ENCODE measurements around the gene KCNIP1. TPM values are rescaled to one million over a fixed set of nuclear protein-coding genes. Genes with fewer than 3 reads are reported as not detected.

The KCNIP1 gene
- total RNA-seq, 4 donors from 2014 or later = 1.2 to 2.7 TPM; not detected in 2

DNA sequence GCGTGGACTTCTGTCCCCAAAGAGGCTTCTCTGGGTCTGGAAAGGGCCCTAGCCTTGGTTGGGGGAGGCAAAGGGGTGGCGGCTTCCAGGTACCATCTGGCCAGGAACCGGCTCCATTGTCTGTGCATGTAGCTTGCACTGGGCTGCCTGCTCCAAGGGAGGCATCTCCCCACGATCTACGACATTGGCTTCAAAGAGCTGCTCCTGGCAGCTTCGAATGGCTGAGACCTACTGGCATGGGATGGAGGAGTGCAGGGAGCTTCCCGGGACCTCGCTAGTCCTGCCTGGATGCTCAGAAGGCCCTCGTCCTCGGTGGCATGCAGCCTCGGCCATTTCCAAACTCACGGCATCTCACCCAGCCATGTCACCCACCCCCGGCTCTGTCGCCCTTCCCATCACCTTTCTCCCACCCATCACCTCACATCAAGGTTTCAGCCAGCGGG is 137.8 kb downstream of the KCNIP1 start:
- no peak overlapping the region for H3K4me3 ChIP-seq
- peaks cover 8% of the 10 kb centered on the region for H3K27me3 ChIP-seq
- no peaks in the 10 kb centered on the region for H3K4me1 ChIP-seq
- DNase-seq = no peak
- 87% methylated on average over 15 of the region's 15 CpGs; no CpG with 5 or more reads in 1 of the 2 donors for WGBS, 2 donors (ENCODE audit: low coverage in 1 of 2)
- TF ChIP-seq POLR2AphosphoS5 (IDR thresholded peaks at IDR 0.05) (no peak), CTCF (IDR thresholded peaks at IDR 0.05) (no peak), POLR2A (IDR thresholded peaks at IDR 0.05) (no peak), EP300 (IDR thresholded peaks at IDR 0.05; ENCODE audit: low read depth) (no peak)
- intact Hi-C loops (cut with DNase I; ENCODE audit: low total_unique reads) (no loop called here), in situ Hi-C loops (cut with MboI; ENCODE audit: low pct_ligation_motif_present in 1 of 4, low pct_unique_long_range_greater_than_20kb in 1 of 4, low sequenced_read_pairs in 3 of 4) (no loop called here)
- no peak overlapping the region for H3K27ac ChIP-seq
- no peaks in the 10 kb centered on the region for H3K9me3 ChIP-seq
- H3K36me3 ChIP-seq = no peaks in the 10 kb centered on the region

DNA sequence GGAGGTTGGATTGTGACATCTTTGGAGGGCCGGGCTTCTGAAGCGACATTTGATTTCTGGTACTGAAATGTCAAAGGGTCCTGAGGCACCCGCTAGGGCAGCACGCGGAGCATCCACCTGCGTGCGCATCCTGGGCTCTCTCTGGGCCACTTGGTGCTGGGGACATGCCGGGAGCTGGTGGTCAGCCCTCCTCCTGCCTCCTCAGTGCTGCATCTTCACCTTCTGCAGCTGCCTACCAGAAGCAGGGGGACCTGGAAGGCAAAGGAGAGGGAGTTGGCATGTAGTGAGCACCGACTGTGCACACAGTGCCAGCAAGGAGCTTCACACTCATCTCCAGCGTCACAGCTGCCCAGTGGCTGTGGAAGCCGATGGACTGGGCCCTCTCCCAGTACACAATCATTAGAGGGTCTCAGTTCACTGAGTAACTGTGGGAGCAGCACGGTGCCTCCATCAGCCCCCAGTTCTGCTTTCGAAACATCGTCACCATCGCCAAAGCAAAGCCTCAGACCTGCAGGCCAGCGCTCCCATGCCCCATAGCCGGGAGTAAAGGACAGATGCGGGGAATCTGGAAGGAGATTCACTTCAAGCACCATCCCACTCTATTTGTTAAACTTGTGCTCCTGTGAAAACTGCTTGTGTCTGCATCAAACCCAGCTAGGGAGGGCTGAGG is 138.4 kb downstream of the KCNIP1 start:
- in situ Hi-C loops (cut with MboI; ENCODE audit: low pct_ligation_motif_present in 1 of 4, low pct_unique_long_range_greater_than_20kb in 1 of 4, low sequenced_read_pairs in 3 of 4) = no loop called here

DNA sequence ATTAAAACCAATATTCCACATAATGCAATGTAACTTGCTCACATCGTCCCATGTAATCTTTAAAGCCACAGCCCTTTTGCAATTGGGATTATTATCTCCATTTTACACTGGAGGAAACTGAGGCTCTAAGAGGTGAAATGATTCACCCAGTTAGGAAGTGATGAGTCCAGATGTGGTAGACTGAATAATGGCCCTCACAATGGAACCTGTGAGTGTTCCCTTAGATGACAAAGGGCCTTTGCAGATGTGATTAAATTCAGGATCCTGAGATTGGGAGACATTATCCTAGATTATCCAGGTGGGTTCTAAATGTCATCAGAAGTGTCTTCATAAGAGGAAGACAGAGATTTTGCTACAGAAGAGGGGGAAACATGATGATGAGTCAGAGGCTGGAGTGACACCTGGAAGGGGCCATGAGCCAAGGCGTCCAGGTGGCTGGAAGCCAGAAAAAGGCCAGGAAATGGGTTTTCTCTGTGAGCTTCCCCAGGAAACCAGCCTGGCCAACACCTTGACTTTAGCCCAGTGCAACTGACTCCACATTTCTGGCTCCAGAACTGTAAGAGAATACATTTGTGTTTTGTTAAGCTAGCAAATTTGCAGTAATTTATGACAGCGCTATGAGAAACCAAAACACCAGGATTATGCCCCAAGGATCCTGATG is 139.1 kb downstream of the KCNIP1 start:
- Histone ChIP-seq H3K4me3 (no peak overlapping the region), H3K9me3 (no peaks in the 10 kb centered on the region), H3K27me3 (peaks cover 11% of the 10 kb centered on the region), H3K27ac (no peak overlapping the region), H3K4me1 (no peaks in the 10 kb centered on the region), H3K36me3 (no peaks in the 10 kb centered on the region)
- in situ Hi-C loops (cut with MboI; ENCODE audit: low pct_ligation_motif_present in 1 of 4, low pct_unique_long_range_greater_than_20kb in 1 of 4, low sequenced_read_pairs in 3 of 4) = no loop called here
- TF ChIP-seq POLR2A (IDR thresholded peaks at IDR 0.05) (no peak), CTCF (IDR thresholded peaks at IDR 0.05) (no peak), EP300 (IDR thresholded peaks at IDR 0.05; ENCODE audit: low read depth) (no peak), POLR2AphosphoS5 (IDR thresholded peaks at IDR 0.05) (no peak)
- whole genome bisulfite sequencing, 2 donors (ENCODE audit: low coverage in 1 of 2) = 40 to 54% methylated on average over 1 to 3 of the region's 3 CpGs
- no peak for DNase-seq
- intact Hi-C loops (cut with DNase I; ENCODE audit: low total_unique reads) = no loop called here

More for the DNA sequence above, 138.4 kb downstream of the KCNIP1 start:
- WGBS, 2 donors (ENCODE audit: low coverage in 1 of 2) = 87% methylated on average over 18 of the region's 18 CpGs; no CpG with 5 or more reads in 1 of the 2 donors
- Histone ChIP-seq H3K9me3 (no peaks in the 10 kb centered on the region), H3K27me3 (peaks cover 11% of the 10 kb centered on the region), H3K4me1 (no peaks in the 10 kb centered on the region), H3K27ac (no peak overlapping the region), H3K36me3 (no peaks in the 10 kb centered on the region), H3K4me3 (no peak overlapping the region)
- intact Hi-C loops (cut with DNase I; ENCODE audit: low total_unique reads) = no loop called here
- no peak for TF ChIP-seq EP300 (IDR thresholded peaks at IDR 0.05; ENCODE audit: low read depth)
- DNase-seq = no peak

DNA sequence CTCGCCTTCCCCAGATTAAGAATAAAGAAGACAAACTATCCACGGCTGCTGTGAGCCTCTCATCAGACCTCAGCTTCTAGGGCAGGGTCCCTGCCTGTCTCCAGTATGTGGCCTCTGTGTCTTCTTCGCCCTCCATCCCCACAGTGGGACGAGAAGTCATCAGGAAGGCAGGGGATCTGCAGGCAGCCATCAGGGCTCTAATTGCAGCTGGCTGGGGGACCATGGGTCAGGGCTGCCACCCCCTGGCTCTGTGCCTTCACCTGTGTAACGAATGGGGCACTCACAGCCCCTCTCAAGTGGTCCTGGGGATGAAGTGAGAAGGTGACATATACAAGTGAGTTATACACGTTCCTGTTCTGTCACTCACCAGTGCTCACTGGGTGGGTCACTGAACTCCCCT is 139.8 kb downstream of the KCNIP1 start:
- no peaks in the 10 kb centered on the region for H3K36me3 ChIP-seq
- H3K4me1 ChIP-seq = no peaks in the 10 kb centered on the region
- intact Hi-C loops (cut with DNase I; ENCODE audit: low total_unique reads) (no loop called here), in situ Hi-C loops (cut with MboI; ENCODE audit: low pct_ligation_motif_present in 1 of 4, low pct_unique_long_range_greater_than_20kb in 1 of 4, low sequenced_read_pairs in 3 of 4) (no loop called here)
- no peak overlapping the region for H3K4me3 ChIP-seq
- WGBS, 2 donors (ENCODE audit: low coverage in 1 of 2) = 65% methylated on average over 6 of the region's 6 CpGs; no CpG with 5 or more reads in 1 of the 2 donors
- no peaks in the 10 kb centered on the region for H3K9me3 ChIP-seq
- TF ChIP-seq POLR2A (IDR thresholded peaks at IDR 0.05) (no peak), POLR2AphosphoS5 (IDR thresholded peaks at IDR 0.05) (no peak), CTCF (IDR thresholded peaks at IDR 0.05) (no peak), EP300 (IDR thresholded peaks at IDR 0.05; ENCODE audit: low read depth) (no peak)
- no peak overlapping the region for H3K27ac ChIP-seq
- DNase-seq = no peak
- H3K27me3 ChIP-seq = peaks cover 11% of the 10 kb centered on the region

Measured in transverse colon (tissue), 4 donors.